Endothelial cell (in vitro differentiated cells): ENCODE data around the gene DBF4. TPM values are rescaled to one million over a fixed set of nuclear protein-coding genes. Genes with fewer than 3 reads are reported as not detected.
"Not testable (repeated sequence)": the region's sequence is repeated elsewhere in the genome, so short reads cannot be mapped to it uniquely, and the experiment has no call there.

Experiments used
- DNase-seq: peaks from one replicate; pipeline ENCODE4 v3.0.0; 2021; ENCODE audit warnings: low spot score
- H3K27ac Mint-ChIP-seq: one replicate; pipeline ENCODE4 v1.8.0; 2021; ENCODE audit warnings: mixed read lengths, inconsistent platforms; ENCODE audit not compliant: unreplicated experiment
- H3K27me3 Mint-ChIP-seq: one replicate; pipeline ENCODE4 v1.8.0; 2021; ENCODE audit warnings: mild to moderate bottlenecking, moderate library complexity, mixed read lengths, inconsistent platforms; ENCODE audit not compliant: unreplicated experiment
- H3K36me3 Mint-ChIP-seq: one replicate; pipeline ENCODE4 v1.8.0; 2021; ENCODE audit warnings: mild to moderate bottlenecking, low read depth, mixed read lengths, inconsistent platforms; ENCODE audit not compliant: unreplicated experiment
- H3K4me1 Mint-ChIP-seq: one replicate; pipeline ENCODE4 v1.8.0; 2021; ENCODE audit warnings: mild to moderate bottlenecking, mixed read lengths, inconsistent platforms; ENCODE audit not compliant: unreplicated experiment
- H3K4me3 Mint-ChIP-seq: one replicate; pipeline ENCODE4 v1.8.0; 2021; ENCODE audit warnings: mild to moderate bottlenecking, mixed read lengths, inconsistent platforms; ENCODE audit not compliant: unreplicated experiment
- H3K9me3 Mint-ChIP-seq: one replicate; pipeline ENCODE4 v1.8.0; 2021; ENCODE audit warnings: mixed read lengths, inconsistent platforms; ENCODE audit not compliant: unreplicated experiment
- CTCF ChIP-seq: fragments of 200-600 bp; sonication (generic); IDR thresholded peaks from one replicate; pipeline ENCODE4 v1.5.0; 2021; ENCODE audit warnings: antibody characterized with exemption; ENCODE audit not compliant: unreplicated experiment
- total RNA-seq: library from RNA; stranded (reverse); fragmentation: NEBNext Ultra II Directional; extraction: Animal tissue kit (Norgen Biotek cat#: 25700); gene quantifications from one replicate; pipeline ENCODE4 v1.2.1, GENCODE V29; 2021; ENCODE audit not compliant: unreplicated experiment

Gene DBF4
- total RNA-seq, 1 donor from 2014 or later, result 19.6 TPM

- Mint-ChIP-seq H3K27ac (no peak overlapping the region), H3K4me1 (no peaks in the 10 kb centered on the region), H3K36me3 (peaks cover 3% of the 10 kb centered on the region), H3K9me3 (no peaks in the 10 kb centered on the region), H3K27me3 (no peaks in the 10 kb centered on the region), H3K4me3 (peak overlapping the region; percentile 79)
- DNase-seq, result no peak
- TF ChIP-seq CTCF, result no peak
Observed at GRCh38 chr7:87935384-87935706, 59.1 kb downstream of the DBF4 start.

- Mint-ChIP-seq H3K4me3 (no peak overlapping the region), H3K36me3 (peaks cover 3% of the 10 kb centered on the region), H3K4me1 (peaks cover 3% of the 10 kb centered on the region), H3K27me3 (no peaks in the 10 kb centered on the region), H3K27ac (no peak overlapping the region), H3K9me3 (no peaks in the 10 kb centered on the region)
- DNase-seq, result no peak
- no peak for TF ChIP-seq CTCF
Observed at GRCh38 chr7:87941138-87941537, 64.8 kb downstream of the DBF4 start.

GRCh38 chr7:87944547-87944946 is 68.3 kb downstream of the DBF4 start:
- Mint-ChIP-seq H3K4me3 (no peak overlapping the region), H3K36me3 (no peaks in the 10 kb centered on the region), H3K9me3 (no peaks in the 10 kb centered on the region), H3K27ac (no peak overlapping the region), H3K4me1 (peaks cover 3% of the 10 kb centered on the region), H3K27me3 (no peaks in the 10 kb centered on the region)
- TF ChIP-seq CTCF, result no peak
- no peak for DNase-seq

GRCh38 chr7:87945926-87946325 is 69.6 kb downstream of the DBF4 start:
- H3K27me3 Mint-ChIP-seq, H3K4me1 Mint-ChIP-seq, H3K27ac Mint-ChIP-seq, H3K9me3 Mint-ChIP-seq, DNase-seq, H3K36me3 Mint-ChIP-seq, H3K4me3 Mint-ChIP-seq: not testable (repeated sequence)

- Mint-ChIP-seq H3K4me3 (no peak overlapping the region), H3K9me3 (no peaks in the 10 kb centered on the region), H3K27ac (no peak overlapping the region), H3K36me3 (no peaks in the 10 kb centered on the region), H3K4me1 (peaks cover 3% of the 10 kb centered on the region), H3K27me3 (no peaks in the 10 kb centered on the region)
- no peak for TF ChIP-seq CTCF
- DNase-seq, result no peak
Observed at GRCh38 chr7:87948371-87948770, 72.1 kb downstream of the DBF4 start.

Other genes with a start within 250 kb of the DBF4 start
- gene RUNDC3B, start 248.1 kb upstream of the DBF4 start, total RNA-seq, result 0.26 TPM
- gene SLC25A40, start 133 bp upstream of the DBF4 start, total RNA-seq, result 27.7 TPM
- 14.6 TPM for gene ADAM22, start 57.8 kb downstream of the DBF4 start, total RNA-seq